Calu3 (cell line): Measurements from ENCODE around the gene DYNLRB1. TPM values are rescaled to one million over a fixed set of nuclear protein-coding genes. Genes with fewer than 3 reads are reported as not detected.

ENCODE experiments used
- BruUV-seq: library from RNA; stranded (reverse); fragments of 400-500 nt; replicated peaks from 2 replicates; lab custom pipeline; 2021; lab: Mats Ljungman, UMichigan
- CTCF ChIA-PET: fragments of 300-600 bp; sonication (Branson Sonifier 250); formaldehyde crosslinking; loops from one replicate; lab custom pipeline; 2022; ENCODE audit warnings: antibody characterized with exemption; lab: Charles Lee
- DNase-seq: peaks from one replicate; pipeline ENCODE4 v3.0.0; 2022
- H3K27ac Mint-ChIP-seq: one replicate; pipeline ENCODE4 v1.8.0; 2022; ENCODE audit warnings: mixed read lengths; ENCODE audit not compliant: unreplicated experiment
- H3K27me3 Mint-ChIP-seq: one replicate; pipeline ENCODE4 v1.8.0; 2022; ENCODE audit warnings: mixed read lengths; ENCODE audit not compliant: unreplicated experiment
- H3K36me3 Mint-ChIP-seq: one replicate; pipeline ENCODE4 v1.8.0; 2022; ENCODE audit warnings: mild to moderate bottlenecking, moderate library complexity, mixed read lengths; ENCODE audit not compliant: insufficient read depth, unreplicated experiment
- H3K4me1 Mint-ChIP-seq: one replicate; pipeline ENCODE4 v1.8.0; 2022; ENCODE audit warnings: mild to moderate bottlenecking, low read depth, mixed read lengths; ENCODE audit not compliant: unreplicated experiment
- H3K4me3 Mint-ChIP-seq: one replicate; pipeline ENCODE4 v1.8.0; 2022; ENCODE audit warnings: mild to moderate bottlenecking, low read depth, moderate library complexity, mixed read lengths; ENCODE audit not compliant: unreplicated experiment
- H3K9me3 Mint-ChIP-seq: one replicate; pipeline ENCODE4 v1.8.0; 2022; ENCODE audit warnings: low read depth, mixed read lengths; ENCODE audit not compliant: unreplicated experiment
- CTCF ChIP-seq: fragments of 200-600 bp; IDR thresholded peaks from one replicate; pipeline ENCODE4 v1.8.0; 2022; ENCODE audit warnings: antibody characterized with exemption; ENCODE audit not compliant: unreplicated experiment
- intact Hi-C: fragments of 100-400 bp; cut with micrococcal nuclease; formaldehyde crosslinking; loops from one replicate; pipeline ENCODE4 v1.10.0; 2022; ENCODE audit not compliant: unreplicated experiment
- total RNA-seq: library from RNA; stranded (reverse); gene quantifications from 2 replicates; pipeline ENCODE4 v1.2.3, GENCODE V29; 2022

Gene DYNLRB1
- total RNA-seq, 1 experiment from 2014 or later = 229 TPM

GRCh38 chr20:34539756-34540155 is 23.5 kb downstream of the DYNLRB1 start:
- intact Hi-C loops = loop anchor here (2.0 kb wide), 1 partner anchor 169 kb away; no protein-coding TSS in a partner anchor
- Mint-ChIP-seq H3K4me3 (no peak overlapping the region), H3K4me1 (peaks cover 6% of the 10 kb centered on the region), H3K27ac (no peak overlapping the region), H3K27me3 (no peaks in the 10 kb centered on the region), H3K36me3 (peaks cover 64% of the 10 kb centered on the region), H3K9me3 (no peaks in the 10 kb centered on the region)
- no TSS peak for BruUV-seq
- no peak for TF ChIP-seq CTCF
- CTCF ChIA-PET = interaction anchor here (0.7 kb wide), 1 partner anchor 25 kb away, joined by 3 read pairs; no protein-coding TSS in a partner anchor
- DNase-seq = no peak

- DNase-seq = no peak
- no peak overlapping the region for H3K27ac Mint-ChIP-seq
- H3K4me1 Mint-ChIP-seq = peaks cover 6% of the 10 kb centered on the region
- no peak overlapping the region for H3K4me3 Mint-ChIP-seq
- peaks cover 59% of the 10 kb centered on the region for H3K36me3 Mint-ChIP-seq
- no peaks in the 10 kb centered on the region for H3K27me3 Mint-ChIP-seq
- TF ChIP-seq CTCF = no peak
- no peaks in the 10 kb centered on the region for H3K9me3 Mint-ChIP-seq
- intact Hi-C loops = no loop called here
- no TSS peak for BruUV-seq
- CTCF ChIA-PET = no interaction called here
These were observed 24.5 kb downstream of the DYNLRB1 start for GRCh38 chr20:34540596-34541263.

GRCh38 chr20:34541264-34541901 is 25.2 kb downstream of the DYNLRB1 start:
- intact Hi-C loops = no loop called here
- no peak overlapping the region for H3K4me3 Mint-ChIP-seq
- H3K4me1 Mint-ChIP-seq = peaks cover 6% of the 10 kb centered on the region
- no TSS peak for BruUV-seq
- H3K9me3 Mint-ChIP-seq = no peaks in the 10 kb centered on the region
- TF ChIP-seq CTCF = no peak
- H3K27ac Mint-ChIP-seq = no peak overlapping the region
- CTCF ChIA-PET = no interaction called here
- peaks cover 56% of the 10 kb centered on the region for H3K36me3 Mint-ChIP-seq
- DNase-seq = no peak
- H3K27me3 Mint-ChIP-seq = no peaks in the 10 kb centered on the region

DNA sequence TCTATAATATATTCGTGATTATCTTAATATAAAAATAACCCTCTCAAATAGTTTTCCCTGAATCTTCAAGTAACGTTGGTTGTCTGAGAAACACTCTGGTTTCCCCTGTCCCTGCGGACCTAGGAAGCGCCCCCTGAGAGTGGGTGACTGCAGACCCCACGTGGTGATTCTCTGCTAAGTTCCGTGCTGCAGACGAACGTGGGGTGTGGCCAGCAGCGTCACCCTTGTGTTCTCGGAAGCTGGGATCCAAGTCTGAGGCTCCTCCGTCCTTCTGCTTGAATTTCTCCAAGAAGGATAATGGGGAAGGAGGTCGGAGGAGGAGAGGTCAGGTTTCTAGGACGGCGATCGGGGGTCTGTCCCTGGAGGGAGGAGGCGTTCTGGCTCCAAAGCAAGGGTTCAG is 25.7 kb downstream of the DYNLRB1 start:
- no peak for DNase-seq
- intact Hi-C loops = no loop called here
- no TSS peak for BruUV-seq
- Mint-ChIP-seq H3K36me3 (peaks cover 53% of the 10 kb centered on the region), H3K4me3 (no peak overlapping the region), H3K27me3 (no peaks in the 10 kb centered on the region), H3K4me1 (peaks cover 6% of the 10 kb centered on the region), H3K9me3 (no peaks in the 10 kb centered on the region), H3K27ac (no peak overlapping the region)
- CTCF ChIA-PET = interaction anchor here (0.7 kb wide), 1 partner anchor 10 kb away, joined by 3 read pairs; no protein-coding TSS in a partner anchor
- TF ChIP-seq CTCF = no peak
